Endodermal cell (in vitro differentiated cells): ENCODE results near the gene THSD4. TPM values are rescaled to one million over a fixed set of nuclear protein-coding genes. Genes with fewer than 3 reads are reported as not detected.
A peak's percentile ranks its signal among the peaks of the same experiment; 100 is the strongest.

ENCODE experiments used
- DNase-seq: peaks from one replicate; pipeline ENCODE4 v3.0.0-alpha.2; 2017
- H3K27ac ChIP-seq: 2 replicates; pipeline ENCODE4 v1.5.1; 2013; ENCODE audit warnings: mild to moderate bottlenecking, low read depth, low read length, moderate library complexity
- H3K27me3 ChIP-seq: 2 replicates; pipeline ENCODE4 v1.6.1; 2013; ENCODE audit warnings: mild to moderate bottlenecking, low read length, moderate library complexity; ENCODE audit not compliant: insufficient read depth, control insufficient read depth, poor library complexity, severe bottlenecking
- H3K36me3 ChIP-seq: 2 replicates; pipeline ENCODE4 v1.7.0; 2013; ENCODE audit warnings: mild to moderate bottlenecking, low read length, moderate library complexity; ENCODE audit not compliant: control insufficient read depth, insufficient read depth
- H3K4me1 ChIP-seq: one replicate; pipeline ENCODE4 v1.7.0; 2013; ENCODE audit warnings: low read length; ENCODE audit not compliant: control insufficient read depth, insufficient read depth
- H3K4me3 ChIP-seq: 2 replicates; pipeline ENCODE4 v1.5.1; 2013; ENCODE audit warnings: mild to moderate bottlenecking, low read length, moderate library complexity
- H3K9ac ChIP-seq: 2 replicates; pipeline ENCODE4 v1.6.1; 2013; ENCODE audit warnings: mild to moderate bottlenecking, low read length, moderate library complexity; ENCODE audit not compliant: poor library complexity, severe bottlenecking; ENCODE audit errors: extremely low read depth
- H3K9me3 ChIP-seq: 2 replicates; pipeline ENCODE4 v1.6.1; 2013; ENCODE audit warnings: mild to moderate bottlenecking, low read length, moderate library complexity; ENCODE audit not compliant: control insufficient read depth
- H3K27ac Mint-ChIP-seq: 2 replicates; pipeline ENCODE4 v1.8.0; 2020; ENCODE audit warnings: mixed read lengths
- H3K27me3 Mint-ChIP-seq: 2 replicates; pipeline ENCODE4 v1.8.0; 2021; ENCODE audit warnings: mild to moderate bottlenecking, mixed read lengths; ENCODE audit not compliant: insufficient read depth
- H3K36me3 Mint-ChIP-seq: 2 replicates; pipeline ENCODE4 v1.8.0; 2020; ENCODE audit warnings: low read depth, mixed read lengths
- H3K4me1 Mint-ChIP-seq: 2 replicates; pipeline ENCODE4 v1.8.0; 2020; ENCODE audit warnings: mixed read lengths
- H3K4me3 Mint-ChIP-seq: 2 replicates; pipeline ENCODE4 v1.8.0; 2020; ENCODE audit warnings: mild to moderate bottlenecking, moderate library complexity, mixed read lengths
- H3K9me3 Mint-ChIP-seq: 2 replicates; pipeline ENCODE4 v1.8.0; 2020; ENCODE audit warnings: mild to moderate bottlenecking, mixed read lengths
- WGBS, 2 experiments: methylation state at CpG; one replicate each; pipeline versions ENCODE4 v1.1.5 to v1.1.7; 2013; ENCODE audit warnings: missing lambda C conversion rate in 2 of 2, mixed read lengths in 1 of 2; ENCODE audit not compliant: insufficient coverage in 1 of 2, insufficient read length in 1 of 2; 5-methylcytosine and 5-hydroxymethylcytosine counted together
- total RNA-seq, 2 donors: library from RNA; stranded (reverse); fragmentation: NEBNext Ultra II Directional in 1 of 2; extraction: Animal tissue kit (Norgen Biotek cat#: 25700) in 1 of 2; gene quantifications; 2 replicates in 1 of 2; 3 replicates in 1 of 2; pipeline ENCODE4 v1.2.1, GENCODE V29; 2021
- TF ChIP-seq, protein P1 (sequence below): fragments of 200-600 bp; sonication (generic); conservative IDR thresholded peaks from 2 replicates; pipeline ENCODE4 v1.5.0; 2021; ENCODE audit warnings: antibody characterized with exemption, mild to moderate bottlenecking

The THSD4 gene
- total RNA-seq, 2 donors from 2014 or later = 4.6 to 5.4 TPM

- no peak overlapping the region for H3K4me3 ChIP-seq
- H3K4me3 Mint-ChIP-seq = no peak overlapping the region
- DNase-seq = peak; percentile 64
- no peaks in the 10 kb centered on the region for H3K27me3 Mint-ChIP-seq
- no peak overlapping the region for H3K27ac Mint-ChIP-seq
- no peaks in the 10 kb centered on the region for H3K36me3 Mint-ChIP-seq
- 51 to 60% methylated on average over 11 to 15 of the region's 15 CpGs for WGBS, 2 experiments
- no peaks in the 10 kb centered on the region for H3K36me3 ChIP-seq
- no peaks in the 10 kb centered on the region for H3K27me3 ChIP-seq
- no peak overlapping the region for H3K9ac ChIP-seq
- H3K27ac ChIP-seq = no peak overlapping the region
- H3K4me1 ChIP-seq = peaks cover 3% of the 10 kb centered on the region
- no peaks in the 10 kb centered on the region for H3K9me3 Mint-ChIP-seq
- peaks cover 11% of the 10 kb centered on the region for H3K4me1 Mint-ChIP-seq
- TF ChIP-seq, protein P1, sequence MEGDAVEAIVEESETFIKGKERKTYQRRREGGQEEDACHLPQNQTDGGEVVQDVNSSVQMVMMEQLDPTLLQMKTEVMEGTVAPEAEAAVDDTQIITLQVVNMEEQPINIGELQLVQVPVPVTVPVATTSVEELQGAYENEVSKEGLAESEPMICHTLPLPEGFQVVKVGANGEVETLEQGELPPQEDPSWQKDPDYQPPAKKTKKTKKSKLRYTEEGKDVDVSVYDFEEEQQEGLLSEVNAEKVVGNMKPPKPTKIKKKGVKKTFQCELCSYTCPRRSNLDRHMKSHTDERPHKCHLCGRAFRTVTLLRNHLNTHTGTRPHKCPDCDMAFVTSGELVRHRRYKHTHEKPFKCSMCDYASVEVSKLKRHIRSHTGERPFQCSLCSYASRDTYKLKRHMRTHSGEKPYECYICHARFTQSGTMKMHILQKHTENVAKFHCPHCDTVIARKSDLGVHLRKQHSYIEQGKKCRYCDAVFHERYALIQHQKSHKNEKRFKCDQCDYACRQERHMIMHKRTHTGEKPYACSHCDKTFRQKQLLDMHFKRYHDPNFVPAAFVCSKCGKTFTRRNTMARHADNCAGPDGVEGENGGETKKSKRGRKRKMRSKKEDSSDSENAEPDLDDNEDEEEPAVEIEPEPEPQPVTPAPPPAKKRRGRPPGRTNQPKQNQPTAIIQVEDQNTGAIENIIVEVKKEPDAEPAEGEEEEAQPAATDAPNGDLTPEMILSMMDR = peak; percentile 87
- H3K9me3 ChIP-seq = no peaks in the 10 kb centered on the region
Observed at GRCh38 chr15:71730277-71731144, 615.2 kb downstream of the THSD4 start.

DNA sequence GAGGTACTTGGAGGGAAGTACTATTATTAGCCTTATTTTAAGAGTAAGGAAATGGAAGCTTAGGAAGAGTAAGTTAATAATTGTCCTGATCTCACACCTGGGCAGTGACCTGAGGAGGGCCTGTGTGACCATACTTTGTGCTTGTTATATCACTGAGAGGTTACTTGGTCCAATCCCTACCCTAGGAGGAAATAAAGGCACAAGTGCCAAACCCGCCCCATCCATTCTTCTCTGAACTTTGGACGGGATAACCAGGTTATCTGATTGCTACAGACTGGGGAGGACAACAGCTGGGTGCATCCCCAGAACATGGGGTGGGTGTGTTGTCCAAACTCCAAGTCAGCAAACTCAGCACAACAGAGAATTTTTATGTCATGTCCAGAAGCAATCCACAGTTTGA is 617.4 kb downstream of the THSD4 start:
- Mint-ChIP-seq H3K27ac (no peak overlapping the region), H3K9me3 (no peaks in the 10 kb centered on the region)
- WGBS, 2 experiments = 83 to 94% methylated on average over 2 of the region's 2 CpGs

DNA sequence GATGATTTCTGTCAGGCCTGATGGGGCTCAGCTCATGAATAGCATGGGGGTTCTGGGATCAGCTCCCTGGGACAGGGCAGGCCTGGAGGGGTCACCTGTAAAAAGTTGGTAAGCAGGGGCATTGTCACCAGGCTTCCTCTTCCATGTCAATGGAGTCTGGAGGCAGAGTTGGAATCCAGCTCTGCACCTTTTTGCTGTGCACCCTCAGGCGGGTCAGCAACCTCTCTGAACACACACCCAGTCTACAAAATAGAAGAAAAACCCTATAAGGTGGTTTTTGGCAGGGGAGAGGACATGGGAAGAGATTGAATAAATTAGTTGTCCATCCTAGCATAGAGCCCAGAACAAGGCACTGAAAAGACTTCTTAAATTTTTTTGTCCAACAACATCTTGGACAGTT is 617.9 kb downstream of the THSD4 start:
- no peaks in the 10 kb centered on the region for H3K27me3 Mint-ChIP-seq
- Histone ChIP-seq H3K36me3 (no peaks in the 10 kb centered on the region), H3K9me3 (no peaks in the 10 kb centered on the region), H3K9ac (no peak overlapping the region), H3K27ac (no peak overlapping the region), H3K4me1 (peaks cover 3% of the 10 kb centered on the region), H3K27me3 (no peaks in the 10 kb centered on the region), H3K4me3 (no peak overlapping the region)
- WGBS, 2 experiments = no CpG with 5 or more reads among the region's 1 CpG
- peaks cover 1% of the 10 kb centered on the region for H3K9me3 Mint-ChIP-seq
- H3K27ac Mint-ChIP-seq = no peak overlapping the region
- no peaks in the 10 kb centered on the region for H3K36me3 Mint-ChIP-seq
- peak; percentile 17 for DNase-seq
- peaks cover 11% of the 10 kb centered on the region for H3K4me1 Mint-ChIP-seq
- no peak overlapping the region for H3K4me3 Mint-ChIP-seq
- TF ChIP-seq, protein P1 = no peak

More for the DNA sequence above, 617.4 kb downstream of the THSD4 start:
- no peak overlapping the region for H3K27ac ChIP-seq
- peak; percentile 39 for DNase-seq
- H3K4me3 ChIP-seq = no peak overlapping the region
- H3K4me3 Mint-ChIP-seq = no peak overlapping the region
- TF ChIP-seq, protein P1 = no peak
- no peaks in the 10 kb centered on the region for H3K9me3 ChIP-seq
- H3K4me1 Mint-ChIP-seq = peaks cover 11% of the 10 kb centered on the region
- no peak overlapping the region for H3K9ac ChIP-seq
- no peaks in the 10 kb centered on the region for H3K36me3 Mint-ChIP-seq
- H3K36me3 ChIP-seq = no peaks in the 10 kb centered on the region
- no peaks in the 10 kb centered on the region for H3K27me3 Mint-ChIP-seq
- H3K4me1 ChIP-seq = peaks cover 3% of the 10 kb centered on the region
- H3K27me3 ChIP-seq = no peaks in the 10 kb centered on the region
